ENCODE measurements around the gene RYR2. TPM values are rescaled to one million over a fixed set of nuclear protein-coding genes. Genes with fewer than 3 reads are reported as not detected.

Gene RYR2
- total RNA-seq, 1 experiment from 2014 or later: 3.4 TPM

- no CpG with 5 or more reads among the region's 5 CpGs for WGBS (ENCODE audit: extremely low coverage, insufficient read length, low lambda C conversion rate)
- H3K4ac ChIP-seq (ENCODE audit: low read depth, low read length): no peak overlapping the region
- H4K8ac ChIP-seq (replicated peaks; ENCODE audit: insufficient read length, low read depth, low read length): no peak overlapping the region
- no peak overlapping the region for H3K23ac ChIP-seq (ENCODE audit: insufficient read length, low read depth, low read length)
- H2BK15ac ChIP-seq (ENCODE audit: low read depth, low read length): no peak overlapping the region
- no peak for DNase-seq
- Mint-ChIP-seq H3K4me1 (peaks cover 20 to 23% of the 10 kb centered on the region in 2 experiments), H3K36me3 (ENCODE audit: insufficient read depth in 1 of 3, low read depth in 3 of 3) (peaks cover 0 to 3% (median 0%) of the 10 kb centered on the region in 3 experiments; a peak in 1 of 7 replicates), H3K27me3 (ENCODE audit: low read depth) (no peaks in the 10 kb centered on the region), H3K9me3 (no peaks in the 10 kb centered on the region; a peak in 1 of 5 replicates), H3K27ac (no peak overlapping the region), H3K4me3 (no peak overlapping the region)
- H2AFZ ChIP-seq (ENCODE audit: low read length): no peak overlapping the region
- H4K5ac ChIP-seq (ENCODE audit: insufficient read length, low read depth, low read length): no peak overlapping the region
- no peak overlapping the region for H4K91ac ChIP-seq (ENCODE audit: insufficient read length, low read depth, low read length)
- no peaks in the 10 kb centered on the region for H3K23me2 ChIP-seq (ENCODE audit: insufficient read length, low read depth, low read length, poor library complexity, severe bottlenecking)
- no peak overlapping the region for H3K14ac ChIP-seq (ENCODE audit: insufficient read depth, low read length)
- H3K18ac ChIP-seq (ENCODE audit: insufficient read length, low read depth, low read length): no peak overlapping the region
- H2BK20ac ChIP-seq (ENCODE audit: low read depth, low read length, poor library complexity, severe bottlenecking): no peak overlapping the region
- H3K79me1 ChIP-seq (ENCODE audit: insufficient read depth, low read depth, low read length, poor library complexity, severe bottlenecking): no peaks in the 10 kb centered on the region
- no peak overlapping the region for H3K4me2 ChIP-seq (ENCODE audit: insufficient read depth, insufficient read length, low read length)
- no peak overlapping the region for H3K27ac ChIP-seq (ENCODE audit: insufficient read length, low read depth, low read length)
- H3K27me3 ChIP-seq (ENCODE audit: insufficient read depth, low read length): no peaks in the 10 kb centered on the region
- H2BK120ac ChIP-seq (ENCODE audit: low read depth, low read length, poor library complexity, severe bottlenecking): no peak overlapping the region
- no peak overlapping the region for H2BK5ac ChIP-seq (ENCODE audit: insufficient read length, low read length)
- no peak overlapping the region for H2AK5ac ChIP-seq (ENCODE audit: insufficient read length, low read length)
- H3K79me2 ChIP-seq (ENCODE audit: insufficient read depth, low read length): no peaks in the 10 kb centered on the region
- H2BK12ac ChIP-seq (ENCODE audit: insufficient read length, low read depth, low read length): no peak overlapping the region
- no peak for TF ChIP-seq CTCF (conservative IDR thresholded peaks at IDR 0.05)
- H3K9me3 ChIP-seq (ENCODE audit: control insufficient read depth, low read depth, low read length): no peaks in the 10 kb centered on the region
- no peaks in the 10 kb centered on the region for H3K4me1 ChIP-seq (ENCODE audit: insufficient read depth, low read length)
- no peak overlapping the region for H3K56ac ChIP-seq (ENCODE audit: insufficient read length, low read depth, low read length)
- H3T11ph ChIP-seq (ENCODE audit: low read length): no peak overlapping the region
- H4K20me1 ChIP-seq (ENCODE audit: control insufficient read depth, insufficient read depth, insufficient read length): no peaks in the 10 kb centered on the region
- no peak overlapping the region for H3K9ac ChIP-seq (ENCODE audit: extremely low read depth, insufficient read length, low read length)
Observed at GRCh38 chr1:237103021-237103420, 61.0 kb downstream of the RYR2 start.
